Stimulated activated CD8-positive, alpha-beta memory T cell treated with anti-CD3 and anti-CD28 coated beads, Interleukin-7, amount 100 ng/mL, for 24 hours (primary cell): Measurements from ENCODE around the gene ITPR1.

Source experiments
- DNase-seq: peaks from one replicate; pipeline ENCODE4 v3.0.0-alpha.2; 2020; ENCODE audit warnings: low read depth

Gene ITPR1

DNA sequence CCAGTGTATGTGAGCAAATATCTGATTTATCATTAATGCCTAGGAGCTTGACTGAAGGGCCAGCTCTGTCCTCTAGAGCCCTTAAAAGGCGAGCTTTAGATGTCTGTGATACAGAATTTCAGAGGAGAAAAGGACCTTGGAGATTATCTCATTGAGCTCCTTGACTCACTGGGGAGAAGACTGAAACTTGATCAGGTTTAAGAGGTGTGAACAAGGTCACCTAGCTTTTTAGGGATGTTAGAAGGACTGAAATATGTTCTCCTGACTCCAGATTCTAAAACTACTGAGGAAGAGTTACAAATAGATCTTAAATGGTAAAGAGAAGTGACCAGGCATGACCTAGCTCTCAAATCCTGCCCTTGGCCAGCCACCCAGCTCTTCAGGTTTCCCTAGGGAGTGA, 292.4 kb downstream of the ITPR1 start:
- no peak for DNase-seq

DNA sequence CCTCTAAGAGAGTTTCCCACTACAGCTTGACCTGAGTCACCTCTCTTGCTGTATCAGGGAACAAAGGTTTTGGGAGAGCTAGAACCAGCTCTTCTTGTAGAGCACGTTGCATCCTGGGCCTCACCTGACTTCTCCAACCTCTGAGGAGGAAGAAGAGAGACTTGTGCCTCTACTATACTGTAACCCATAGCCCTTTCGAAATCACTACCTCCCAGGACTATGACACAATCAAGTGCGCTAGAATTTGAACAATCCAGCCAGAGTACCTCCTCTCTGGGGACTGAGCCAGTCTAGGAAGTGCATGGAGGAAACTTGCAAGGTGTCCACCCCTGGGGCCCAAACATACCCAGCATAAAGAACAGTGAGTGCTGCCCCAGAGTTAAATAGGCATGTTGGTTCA, 293.3 kb downstream of the ITPR1 start:
- no peak for DNase-seq

DNA sequence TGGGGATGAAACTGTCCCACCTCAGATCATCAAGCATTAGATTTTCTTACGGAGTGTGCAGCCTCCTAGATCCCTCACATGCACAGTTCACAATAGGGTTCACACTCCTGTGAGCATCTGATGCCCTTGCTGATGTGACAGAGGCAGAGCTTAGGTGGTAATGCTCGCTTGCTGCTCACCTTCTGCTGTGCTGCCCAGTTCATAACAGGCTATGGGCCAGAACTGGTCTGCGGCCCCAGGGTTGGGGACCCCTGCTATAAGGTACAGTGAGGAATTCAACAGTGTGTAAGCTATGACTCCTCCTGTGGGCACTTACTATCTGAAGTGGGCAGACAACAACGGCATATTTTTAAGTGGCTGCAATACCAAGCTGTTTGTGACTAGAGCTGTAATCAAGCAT, 298.2 kb downstream of the ITPR1 start:
- DNase-seq = no peak

DNA sequence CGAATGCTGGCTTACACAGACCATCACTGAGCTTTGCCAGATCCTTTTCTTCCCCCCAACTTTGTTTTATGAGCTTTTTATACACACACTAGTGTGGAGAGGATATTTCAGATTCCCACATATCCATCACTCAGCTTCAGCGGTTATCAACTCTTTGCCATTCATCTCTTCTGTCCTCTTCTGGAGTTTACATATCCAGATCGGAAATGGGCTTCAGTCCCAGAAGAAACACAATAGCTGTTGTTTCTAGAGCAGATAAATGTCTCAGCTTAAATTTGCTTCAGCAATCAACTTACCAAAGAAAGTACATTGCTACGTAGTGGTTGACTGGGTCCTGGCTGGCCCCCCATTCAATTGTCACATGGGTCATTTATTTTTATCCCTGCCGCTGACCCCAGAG, 300.2 kb downstream of the ITPR1 start:
- no peak for DNase-seq

DNA sequence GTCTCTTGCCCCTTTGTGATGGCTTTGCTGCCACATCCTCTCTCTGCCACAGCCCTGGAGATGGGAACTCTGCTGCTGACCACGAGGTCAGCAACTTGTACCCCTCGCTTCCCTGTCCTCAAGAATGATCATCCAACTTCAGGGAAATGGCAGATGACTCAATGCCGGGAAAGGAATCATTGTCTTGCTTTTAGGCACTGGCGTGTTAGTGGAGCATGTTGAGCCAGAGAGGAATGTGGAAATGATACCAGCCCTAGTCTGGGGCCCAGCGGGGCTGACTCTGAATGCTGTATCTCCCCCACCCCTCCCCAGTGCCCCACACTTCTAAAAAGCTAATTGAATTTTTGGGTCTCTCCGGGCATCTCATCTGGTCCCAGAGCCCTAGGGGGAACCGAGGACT, 301.2 kb downstream of the ITPR1 start:
- DNase-seq = no peak

DNA sequence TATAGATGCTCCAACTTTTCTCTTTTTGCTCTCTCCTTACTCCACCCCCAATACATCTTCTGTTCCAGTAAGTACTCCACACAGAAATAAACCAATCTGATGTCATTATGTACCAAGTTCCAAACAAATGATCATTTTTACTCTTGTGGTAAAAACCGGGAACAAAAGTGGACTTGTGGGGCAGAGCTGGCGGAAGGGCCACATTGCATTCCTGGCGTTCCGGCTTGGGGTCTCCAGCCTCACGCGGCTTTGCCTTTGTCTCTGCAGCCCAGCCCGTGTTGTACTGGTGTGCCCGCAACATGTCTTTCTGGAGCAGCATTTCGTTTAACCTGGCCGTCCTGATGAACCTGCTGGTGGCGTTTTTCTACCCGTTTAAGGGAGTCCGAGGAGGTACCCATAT, 301.6 kb downstream of the ITPR1 start:
- DNase-seq = no peak

DNA sequence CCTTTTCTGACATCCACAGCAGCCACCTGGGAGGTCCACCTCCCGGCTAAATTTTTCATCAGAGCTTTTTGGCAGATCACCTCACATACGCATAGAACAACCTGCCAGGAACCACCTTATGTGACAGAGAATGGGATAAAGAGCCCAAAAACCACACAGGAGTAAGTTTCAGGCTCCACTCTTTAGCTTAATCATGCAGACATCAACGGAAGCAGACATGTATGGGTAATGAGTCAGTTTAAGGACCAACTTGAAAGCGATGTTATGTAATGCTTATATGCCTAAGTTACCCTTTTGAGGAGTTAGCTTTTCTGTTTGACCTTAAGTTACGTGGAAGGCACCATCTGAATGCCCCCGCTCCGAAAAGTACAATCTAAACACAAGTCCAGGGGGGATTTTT, 302.8 kb downstream of the ITPR1 start:
- no peak for DNase-seq

DNA sequence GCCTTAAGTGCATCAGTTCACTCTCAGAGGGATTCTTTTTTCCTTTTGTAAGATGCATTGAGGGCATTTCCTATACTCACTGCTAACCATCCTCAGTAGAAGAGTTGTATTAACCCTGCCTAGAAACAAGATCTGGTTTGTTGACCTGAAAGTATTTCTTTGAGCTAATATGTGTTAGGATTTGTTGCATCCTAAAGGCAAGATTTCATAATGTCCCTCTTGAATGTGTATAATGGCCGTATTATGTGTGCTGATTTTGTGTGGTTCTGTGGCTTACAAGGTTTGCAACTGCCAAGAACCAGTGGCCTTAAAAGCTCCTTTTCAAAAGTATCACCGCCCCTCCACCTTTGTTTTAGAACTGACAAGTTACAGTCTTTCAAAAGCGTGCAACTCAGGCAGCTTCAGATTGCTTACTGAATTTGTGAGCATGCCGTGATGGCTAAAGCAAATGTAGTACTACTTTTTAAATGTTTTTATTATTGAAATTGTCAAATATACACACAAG, 304.1 kb downstream of the ITPR1 start:
- no peak for DNase-seq

DNA sequence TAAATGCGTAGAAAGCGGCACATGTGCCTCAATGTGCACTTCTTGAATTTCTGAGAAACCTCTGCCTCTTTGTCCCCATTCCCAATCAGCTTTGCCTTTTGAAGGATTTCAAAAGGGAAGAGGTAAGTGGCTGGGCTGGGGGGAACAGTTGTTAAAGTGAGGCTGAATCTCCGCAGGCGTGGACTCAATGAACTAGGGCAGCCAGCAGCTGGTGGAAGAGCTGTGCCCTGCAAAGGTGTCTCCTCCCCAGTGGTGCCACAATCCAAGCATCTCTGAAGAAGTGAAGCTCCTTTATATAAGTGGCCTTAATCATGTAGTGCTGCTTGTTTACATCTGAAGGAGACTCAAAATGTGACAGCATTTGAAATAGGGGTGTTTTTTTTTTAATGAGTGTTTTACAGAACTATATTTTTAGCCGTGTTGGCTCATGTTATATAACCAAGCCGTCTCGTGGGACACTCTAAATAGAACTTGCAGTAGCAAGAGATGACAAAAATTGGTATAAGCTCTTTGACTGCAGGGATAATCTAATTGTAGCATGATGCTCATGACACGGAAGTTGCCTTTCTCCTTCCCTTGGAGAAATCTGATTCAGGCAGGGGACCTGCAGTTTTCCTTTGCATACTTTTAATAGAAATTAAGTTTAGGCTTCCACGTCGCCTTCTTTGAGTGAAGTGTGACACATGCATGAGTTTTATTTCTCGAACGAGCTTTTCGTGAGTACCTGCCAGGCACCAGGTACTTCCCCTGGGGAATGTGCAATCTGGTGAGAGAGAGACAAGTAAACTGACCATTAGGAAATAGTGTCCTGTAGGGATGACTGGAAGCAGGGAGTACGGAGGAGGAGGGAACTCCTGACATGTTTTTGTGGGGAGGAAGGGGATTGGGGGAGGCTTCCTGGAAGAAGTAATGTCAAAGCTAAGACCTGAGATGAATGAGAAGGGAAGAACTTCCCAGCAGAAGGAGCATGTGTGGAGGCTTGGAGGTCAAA, 306.4 kb downstream of the ITPR1 start:
- no peak for DNase-seq

DNA sequence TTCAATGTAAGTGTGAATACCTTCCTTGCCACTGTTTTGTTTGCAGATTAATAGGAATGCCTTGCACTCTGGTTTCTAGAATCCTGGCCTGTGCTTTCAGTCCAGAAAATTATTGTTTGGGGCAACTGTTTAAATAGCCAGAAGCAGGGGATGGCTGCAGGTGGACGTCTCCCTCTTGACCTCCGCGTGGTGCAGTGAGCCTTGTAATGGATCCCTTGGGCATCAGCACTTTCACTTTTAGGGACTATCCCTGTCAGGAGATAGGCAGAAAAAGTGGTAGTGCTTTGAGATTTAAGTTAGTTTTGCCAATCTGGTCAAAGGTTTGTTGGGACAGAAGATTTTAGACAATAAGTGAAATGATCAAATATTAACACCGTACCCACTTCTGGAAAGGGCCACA, 307.4 kb downstream of the ITPR1 start:
- DNase-seq = no peak

DNA sequence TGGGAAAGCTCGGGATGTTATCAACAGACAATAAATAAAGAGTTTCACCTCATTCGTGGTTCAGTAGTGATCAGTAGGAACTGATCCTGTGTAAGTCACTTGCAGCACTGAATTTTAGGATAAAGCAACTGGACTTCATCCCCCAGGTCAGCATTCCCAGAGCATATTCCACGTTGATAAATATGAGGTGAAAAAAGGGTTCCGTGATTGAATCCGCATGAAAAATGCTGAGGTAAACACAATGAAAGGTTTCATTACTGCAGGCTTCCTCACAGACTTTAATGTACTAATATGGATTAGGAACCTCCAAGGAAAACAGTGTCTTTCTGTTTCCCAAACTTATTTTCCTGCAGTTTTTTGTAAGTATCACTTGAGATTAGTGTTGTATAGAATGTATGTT, 308.7 kb downstream of the ITPR1 start:
- no peak for DNase-seq

DNA sequence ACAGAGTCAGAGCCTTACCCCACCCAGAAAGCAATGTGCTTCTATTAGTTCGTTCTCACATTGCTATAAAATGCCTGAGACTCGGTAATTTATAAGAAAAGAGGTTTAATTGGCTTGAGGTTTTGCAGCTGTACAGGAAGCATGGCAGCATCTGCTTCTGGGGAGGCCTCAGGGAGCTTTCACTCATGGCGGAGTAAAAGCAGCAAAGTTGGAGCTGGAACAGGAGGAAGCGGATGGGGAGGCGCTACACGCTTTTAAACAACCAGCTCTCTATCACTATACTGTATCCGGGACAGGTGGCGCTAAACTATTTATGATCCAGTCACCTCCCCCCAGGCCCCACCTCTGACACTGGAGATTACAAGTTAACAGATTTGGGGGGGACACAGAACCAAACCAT, 309.8 kb downstream of the ITPR1 start:
- DNase-seq = no peak

DNA sequence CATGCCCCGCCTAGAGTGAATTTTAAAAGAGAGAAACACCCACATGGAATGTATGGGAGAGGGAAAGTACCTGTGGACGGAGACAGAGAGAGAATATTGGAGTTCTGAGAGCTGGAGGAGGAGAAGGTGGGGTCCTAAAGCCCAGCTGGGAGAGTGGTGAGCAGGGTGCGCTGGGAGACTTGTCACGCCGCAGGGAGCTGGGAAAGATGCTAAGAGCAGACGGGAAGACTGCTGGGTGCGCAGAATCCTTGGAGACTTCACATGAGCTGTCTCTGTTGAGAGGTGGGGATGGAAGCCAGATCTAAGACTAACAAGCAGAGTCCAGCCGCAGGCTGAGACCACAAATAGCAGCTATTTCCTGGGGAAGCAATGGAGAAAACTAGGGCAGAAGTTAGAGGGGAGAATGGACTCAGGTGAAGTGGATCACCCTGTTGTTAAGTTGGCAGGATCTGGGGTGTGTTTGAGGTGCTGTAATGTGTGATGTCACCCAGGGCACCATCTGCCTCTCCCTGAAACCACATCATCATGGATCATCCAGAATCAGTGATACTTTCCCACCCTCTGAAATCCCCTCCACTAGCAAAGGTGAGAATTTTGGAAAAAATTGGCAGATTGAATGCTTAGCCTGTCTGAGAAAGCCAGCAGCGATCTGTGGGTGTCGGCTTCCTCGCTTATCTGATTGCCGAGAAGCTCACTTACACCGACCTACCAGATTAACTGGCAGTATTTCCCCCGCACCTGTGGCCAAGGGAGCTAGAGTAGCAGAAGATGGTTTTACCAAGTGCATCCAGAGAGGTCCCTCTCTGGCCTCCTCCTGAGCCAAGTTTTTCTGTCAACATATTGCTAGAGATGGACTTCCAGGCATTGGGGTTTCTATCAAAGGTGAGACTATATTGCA, 311.3 kb downstream of the ITPR1 start:
- DNase-seq = no peak

DNA sequence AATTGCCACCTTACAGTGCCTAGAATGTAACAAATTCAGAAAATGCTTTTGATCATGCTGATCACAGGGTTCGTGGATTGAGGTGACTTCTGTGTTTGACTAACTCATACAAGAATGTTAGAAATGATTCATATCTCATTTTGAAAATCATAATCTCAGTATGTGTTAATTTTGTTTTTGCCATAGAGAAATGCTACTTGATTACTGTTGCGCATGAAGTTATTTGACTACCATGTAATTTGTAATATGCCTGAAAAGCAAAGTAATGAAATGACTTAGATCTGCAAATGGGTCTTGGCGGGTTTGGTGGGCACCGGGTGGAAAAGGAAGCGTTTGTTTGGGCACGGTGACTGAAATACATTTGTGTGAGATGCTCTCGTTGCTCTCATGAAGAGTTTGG, 312.5 kb downstream of the ITPR1 start:
- no peak for DNase-seq

DNA sequence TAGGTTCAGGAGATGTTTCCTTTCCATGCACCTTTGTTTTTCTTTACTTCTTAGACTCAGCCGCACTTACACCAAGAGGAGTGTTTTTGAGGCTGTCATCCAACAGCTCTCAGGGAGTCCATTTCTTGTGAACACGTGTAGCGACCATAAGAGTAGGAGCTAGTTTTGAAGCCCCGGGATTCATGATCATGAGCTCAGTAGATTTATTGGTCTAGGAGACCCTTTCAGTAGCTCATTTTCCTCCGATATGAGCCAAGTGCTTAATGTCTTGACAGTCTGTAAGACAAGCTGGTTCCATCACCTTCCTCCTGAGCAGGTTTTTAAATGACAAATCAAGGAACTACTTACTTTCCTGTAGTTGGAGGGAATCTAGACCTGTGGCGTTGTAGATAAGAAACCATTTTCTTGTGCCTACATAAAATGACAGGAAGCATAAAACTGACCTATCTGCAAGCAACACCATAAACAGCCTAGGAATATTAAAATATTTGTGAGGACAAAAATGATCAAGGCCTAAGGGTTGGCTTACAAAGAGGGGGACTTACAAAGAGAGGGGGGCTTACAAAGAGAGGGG, 313.5 kb downstream of the ITPR1 start:
- no peak for DNase-seq

DNA sequence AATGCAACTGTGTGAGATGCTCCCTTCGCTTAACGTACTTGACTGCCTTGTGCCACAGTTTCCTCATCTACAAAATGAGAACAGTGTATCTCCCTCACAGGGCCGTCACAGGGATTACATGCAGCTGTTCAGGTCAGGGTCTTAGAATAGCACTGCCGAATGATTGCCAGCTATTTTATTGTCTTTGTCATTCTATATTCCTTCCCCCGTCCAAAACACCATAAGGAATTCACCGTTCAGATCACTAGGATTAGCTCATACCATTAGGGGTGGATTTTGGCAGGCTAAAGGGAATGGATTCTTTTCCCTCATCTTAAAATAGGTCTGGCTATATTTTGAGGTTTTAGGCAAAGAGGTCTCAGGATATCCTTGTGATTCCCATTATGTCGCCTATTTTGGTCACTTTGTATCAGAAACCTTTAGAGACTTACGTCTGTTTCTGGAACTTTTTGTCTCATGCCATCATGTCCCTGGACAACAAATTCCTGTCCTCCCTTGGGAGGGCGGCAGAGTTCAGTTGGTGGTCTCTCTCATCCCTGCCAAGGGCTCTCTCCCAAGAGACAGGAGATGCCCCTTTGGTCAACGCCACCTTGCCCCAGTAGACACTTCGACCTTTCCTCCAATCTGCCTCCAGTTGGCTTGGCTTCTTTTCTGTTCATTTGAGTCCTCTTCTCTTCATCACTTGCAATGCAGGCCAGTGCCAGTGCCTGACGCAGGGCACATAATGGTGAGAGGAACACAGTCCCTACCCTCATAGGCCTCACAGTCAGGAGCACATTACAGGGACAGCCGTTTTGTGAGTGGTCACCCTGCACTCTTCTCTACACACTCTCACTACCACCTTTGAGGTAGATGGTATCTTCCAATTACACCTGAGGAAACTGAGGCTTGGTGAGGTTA, 314.5 kb downstream of the ITPR1 start:
- no peak for DNase-seq

DNA sequence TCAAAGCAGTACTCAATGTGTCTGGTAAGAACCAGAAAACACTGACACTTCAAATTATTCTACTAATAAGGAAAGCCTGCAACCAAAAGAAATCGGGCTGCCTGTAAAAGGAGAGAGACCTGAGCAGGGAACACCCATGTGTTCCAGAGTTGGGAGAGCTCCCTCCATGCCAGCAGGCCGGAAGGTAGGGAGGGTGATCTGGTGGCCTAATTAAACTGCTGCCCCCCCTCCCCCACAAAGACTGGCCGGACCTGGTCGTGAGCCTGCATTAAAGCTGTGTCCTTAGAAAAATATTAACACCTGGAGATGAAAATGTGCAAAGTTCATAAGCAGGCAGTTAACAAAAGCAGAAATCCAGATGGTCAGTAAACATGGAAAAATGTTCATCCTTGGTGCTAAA, 315.5 kb downstream of the ITPR1 start:
- DNase-seq = no peak

DNA sequence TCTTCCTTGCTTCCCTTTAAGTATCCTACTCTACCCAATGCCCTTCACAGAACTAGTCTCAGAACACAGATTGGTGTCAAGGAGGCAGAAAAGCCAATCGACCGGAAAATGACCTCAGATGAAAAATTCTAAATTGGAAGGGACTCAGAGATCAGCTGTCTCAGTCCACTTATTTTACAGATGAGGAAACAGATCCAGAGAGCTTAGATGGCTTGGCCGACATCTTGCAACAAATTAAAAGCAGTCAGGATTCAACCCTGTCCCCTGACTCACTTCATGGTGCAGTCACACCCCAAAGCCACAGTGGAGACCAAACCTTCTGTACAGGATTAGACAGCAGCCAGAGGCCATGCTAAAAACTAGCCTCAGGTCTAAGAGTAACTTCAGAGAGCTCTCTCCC, 316.8 kb downstream of the ITPR1 start:
- DNase-seq = no peak

DNA sequence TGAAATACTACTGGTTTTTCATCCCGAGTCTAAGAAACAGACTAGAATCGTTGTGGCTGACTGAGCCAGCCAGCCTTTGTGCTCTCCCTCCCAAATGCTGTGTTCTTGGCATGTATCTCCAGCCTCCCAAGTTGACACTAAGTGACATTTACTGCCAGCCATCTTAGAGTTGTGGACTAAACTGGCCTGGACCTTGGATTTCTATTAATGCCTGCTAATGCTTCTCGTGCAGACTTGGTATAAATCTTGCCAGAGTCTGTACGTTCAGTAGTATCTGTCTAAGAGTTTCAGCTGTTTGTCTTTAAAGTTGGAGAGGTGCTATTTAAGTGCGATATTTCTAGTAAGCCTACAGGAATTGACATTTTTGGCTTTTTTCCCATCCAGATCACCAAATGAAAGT, 319.4 kb downstream of the ITPR1 start:
- no peak for DNase-seq

DNA sequence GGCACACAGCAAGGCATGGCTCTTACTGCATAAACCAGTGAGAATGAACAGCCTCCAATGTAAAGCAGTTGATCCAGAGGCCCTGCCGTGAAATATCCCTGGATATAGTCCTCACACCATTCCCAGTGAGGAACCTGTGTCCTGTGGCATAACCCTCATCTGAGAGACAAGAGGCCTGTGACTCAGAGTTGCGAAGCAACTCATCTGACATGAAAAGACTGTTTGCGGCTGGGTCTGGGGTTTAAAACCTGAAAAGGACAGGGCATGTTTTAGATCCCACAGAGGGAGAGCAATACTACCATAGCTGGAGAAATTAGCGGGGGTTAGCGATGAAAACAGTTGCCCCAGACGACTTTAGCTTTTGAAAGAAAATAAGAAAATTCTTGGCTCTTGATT, 320.8 kb downstream of the ITPR1 start:
- DNase-seq = no peak

DNA sequence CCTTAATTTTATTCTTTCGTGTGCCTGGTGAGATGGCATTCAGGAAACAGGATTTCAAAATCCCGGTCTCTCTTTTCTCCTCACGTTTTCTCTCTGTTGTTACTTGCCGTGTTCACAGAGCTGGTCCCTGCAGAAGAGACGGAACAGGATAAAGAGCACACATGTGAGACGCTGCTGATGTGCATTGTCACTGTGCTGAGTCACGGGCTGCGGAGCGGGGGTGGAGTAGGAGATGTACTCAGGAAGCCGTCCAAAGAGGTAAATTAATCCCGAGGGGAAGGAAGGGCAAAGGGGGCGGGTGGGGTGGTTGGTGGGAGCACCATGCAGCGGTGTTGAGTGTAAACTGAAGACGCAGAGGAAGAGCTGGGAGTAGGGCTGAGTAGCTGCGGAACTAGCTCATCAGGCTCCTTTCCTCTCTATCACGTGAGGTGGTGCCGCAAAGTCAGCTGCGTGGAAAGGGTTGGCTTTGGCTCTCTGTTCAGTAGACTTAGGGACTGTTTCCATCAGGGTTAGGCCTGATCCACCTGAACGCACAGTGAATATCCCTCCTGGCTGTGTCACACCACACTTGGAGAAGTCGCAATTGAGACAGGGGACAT, 321.3 kb downstream of the ITPR1 start:
- DNase-seq = no peak
